ENCODE data around the gene RASSF5. TPM values are rescaled to one million over a fixed set of nuclear protein-coding genes. Genes with fewer than 3 reads are reported as not detected.

The RASSF5 gene
- total and polyA plus RNA-seq, 9 of the 15 experiments (the other 6 are each of a cell fraction or from before 2014, with no cell fraction given): 6.1 to 41.0 (median 25.2) TPM

DNA sequence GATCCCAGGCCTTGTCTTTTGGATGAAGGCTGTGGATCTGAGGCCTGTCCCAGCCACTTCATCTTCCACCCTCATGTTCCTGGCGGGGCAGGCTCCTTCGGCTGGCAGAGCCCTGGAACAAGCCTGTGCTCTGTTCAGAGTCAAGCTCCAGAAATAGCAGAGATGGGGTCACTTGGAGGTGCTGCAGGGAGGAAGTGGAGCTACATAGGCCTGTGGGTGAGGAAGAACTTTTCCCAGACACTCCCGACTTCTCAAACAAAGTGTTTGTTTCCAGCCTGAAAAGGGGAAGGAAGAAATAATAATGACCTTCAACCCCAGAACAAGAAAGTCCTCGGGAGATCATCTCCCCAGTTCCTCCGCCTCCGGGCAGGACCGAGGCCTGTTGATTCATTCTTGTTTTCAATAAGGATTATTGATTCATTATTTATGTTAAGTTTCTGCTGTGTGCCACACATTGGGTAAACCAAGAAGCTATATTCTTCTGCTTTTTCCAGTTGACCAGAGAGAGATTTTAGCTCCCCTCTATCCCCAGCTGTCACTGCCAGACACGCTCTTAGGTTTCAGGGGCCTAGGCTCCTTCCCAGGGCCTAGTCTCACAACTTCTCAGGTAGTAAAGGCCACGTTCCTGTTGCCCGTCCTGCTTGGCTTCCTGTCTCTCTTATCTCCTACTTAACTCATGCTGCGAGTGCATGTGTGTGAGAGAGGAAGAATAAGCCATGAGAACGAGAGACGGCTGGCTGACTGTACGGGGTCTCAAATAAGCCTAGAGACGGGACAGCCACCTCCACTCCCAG is 20.1 kb upstream of the RASSF5 start (continued):
- TF ChIP-seq HINFP (tag; conservative IDR thresholded peaks at IDR 0.05; ENCODE audit: low read depth) (no peak), SMARCC2 (IDR thresholded peaks at IDR 0.05; ENCODE audit: low read depth) (no peak), ZBTB12 (CRISPR knock-in tag; IDR thresholded peaks at IDR 0.05) (no peak), L3MBTL2 (IDR thresholded peaks at IDR 0.05) (peak; percentile 72), ZHX1 (conservative IDR thresholded peaks at IDR 0.05; ENCODE audit: low read length) (no peak), FOXK2 (conservative IDR thresholded peaks at IDR 0.05 in 1 of 2, IDR thresholded peaks at IDR 0.05 in 1 of 2; ENCODE audit: low read depth in 2 of 2) (no peak), KHSRP (IDR thresholded peaks at IDR 0.05) (no peak), ATF1 (CRISPR knock-in tag; IDR thresholded peaks at IDR 0.05) (no peak), ATF1 (tag; IDR thresholded peaks at IDR 0.05) (no peak), CBFB (CRISPR knock-in tag; IDR thresholded peaks at IDR 0.05) (no peak), ARID2 (IDR thresholded peaks at IDR 0.05) (no peak), THRA (IDR thresholded peaks at IDR 0.05) (no peak), ERF (CRISPR knock-in tag; IDR thresholded peaks at IDR 0.05) (no peak), HMG20A (CRISPR knock-in tag; conservative IDR thresholded peaks at IDR 0.05) (no peak), DACH1 (IDR thresholded peaks at IDR 0.05; ENCODE audit: partially characterized antibody) (no peak), ZBED1 (IDR thresholded peaks at IDR 0.05) (no peak), NR2C2 (CRISPR knock-in tag; IDR thresholded peaks at IDR 0.05) (no peak), NR2C2 (tag; IDR thresholded peaks at IDR 0.05) (peak; percentile 65), SPI1 (IDR thresholded peaks at IDR 0.05; ENCODE audit: borderline replicate concordance, low read depth, low read length) (peak; percentile 66; the same call in 1 of the 2 replicates), ZNF780A (CRISPR knock-in tag; IDR thresholded peaks at IDR 0.05) (no peak), KLF16 (IDR thresholded peaks at IDR 0.05) (no peak)
- TF ChIP-seq, protein P1, sequence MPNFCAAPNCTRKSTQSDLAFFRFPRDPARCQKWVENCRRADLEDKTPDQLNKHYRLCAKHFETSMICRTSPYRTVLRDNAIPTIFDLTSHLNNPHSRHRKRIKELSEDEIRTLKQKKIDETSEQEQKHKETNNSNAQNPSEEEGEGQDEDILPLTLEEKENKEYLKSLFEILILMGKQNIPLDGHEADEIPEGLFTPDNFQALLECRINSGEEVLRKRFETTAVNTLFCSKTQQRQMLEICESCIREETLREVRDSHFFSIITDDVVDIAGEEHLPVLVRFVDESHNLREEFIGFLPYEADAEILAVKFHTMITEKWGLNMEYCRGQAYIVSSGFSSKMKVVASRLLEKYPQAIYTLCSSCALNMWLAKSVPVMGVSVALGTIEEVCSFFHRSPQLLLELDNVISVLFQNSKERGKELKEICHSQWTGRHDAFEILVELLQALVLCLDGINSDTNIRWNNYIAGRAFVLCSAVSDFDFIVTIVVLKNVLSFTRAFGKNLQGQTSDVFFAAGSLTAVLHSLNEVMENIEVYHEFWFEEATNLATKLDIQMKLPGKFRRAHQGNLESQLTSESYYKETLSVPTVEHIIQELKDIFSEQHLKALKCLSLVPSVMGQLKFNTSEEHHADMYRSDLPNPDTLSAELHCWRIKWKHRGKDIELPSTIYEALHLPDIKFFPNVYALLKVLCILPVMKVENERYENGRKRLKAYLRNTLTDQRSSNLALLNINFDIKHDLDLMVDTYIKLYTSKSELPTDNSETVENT (CRISPR knock-in tag; IDR thresholded peaks at IDR 0.05): no peak

Measured in K562 (cell line).